Neural crest cell (in vitro differentiated cells): ENCODE measurements around the gene SRRM3. TPM values are rescaled to one million over a fixed set of nuclear protein-coding genes. Genes with fewer than 3 reads are reported as not detected.
"Not testable (repeated sequence)": the region's sequence is repeated elsewhere in the genome, so short reads cannot be mapped to it uniquely, and the experiment has no call there.

Source experiments
- DNase-seq: peaks from one replicate; pipeline ENCODE4 v3.0.0; 2021; ENCODE audit warnings: low read depth, mixed read lengths, low spot score
- H3K27ac Mint-ChIP-seq: one replicate; pipeline ENCODE4 v1.8.0; 2021; ENCODE audit warnings: mild to moderate bottlenecking, mixed read lengths; ENCODE audit not compliant: unreplicated experiment
- H3K27me3 Mint-ChIP-seq: 2 replicates; pipeline ENCODE4 v1.8.0; 2021; ENCODE audit warnings: low read depth, mild to moderate bottlenecking, mixed read lengths
- H3K36me3 Mint-ChIP-seq: 2 replicates; pipeline ENCODE4 v1.8.0; 2021; ENCODE audit warnings: low read depth, mild to moderate bottlenecking, mixed read lengths
- H3K4me1 Mint-ChIP-seq: 2 replicates; pipeline ENCODE4 v1.8.0; 2021; ENCODE audit warnings: mixed read lengths
- H3K4me3 Mint-ChIP-seq: one replicate; pipeline ENCODE4 v1.8.0; 2021; ENCODE audit warnings: mild to moderate bottlenecking, mixed read lengths
- H3K9me3 Mint-ChIP-seq: 2 replicates; pipeline ENCODE4 v1.8.0; 2021; ENCODE audit warnings: mixed read lengths
- total RNA-seq: library from RNA; stranded (reverse); gene quantifications from 2 replicates; pipeline ENCODE4 v1.2.1, GENCODE V29; 2021
- TF ChIP-seq, protein P1 (sequence below): fragments of 200-600 bp; sonication (generic); conservative IDR thresholded peaks from 2 replicates; pipeline ENCODE4 v1.5.0; 2021; ENCODE audit warnings: antibody characterized with exemption, mild to moderate bottlenecking

The SRRM3 gene
- total RNA-seq, 1 donor from 2014 or later, result 4.9 TPM

DNA sequence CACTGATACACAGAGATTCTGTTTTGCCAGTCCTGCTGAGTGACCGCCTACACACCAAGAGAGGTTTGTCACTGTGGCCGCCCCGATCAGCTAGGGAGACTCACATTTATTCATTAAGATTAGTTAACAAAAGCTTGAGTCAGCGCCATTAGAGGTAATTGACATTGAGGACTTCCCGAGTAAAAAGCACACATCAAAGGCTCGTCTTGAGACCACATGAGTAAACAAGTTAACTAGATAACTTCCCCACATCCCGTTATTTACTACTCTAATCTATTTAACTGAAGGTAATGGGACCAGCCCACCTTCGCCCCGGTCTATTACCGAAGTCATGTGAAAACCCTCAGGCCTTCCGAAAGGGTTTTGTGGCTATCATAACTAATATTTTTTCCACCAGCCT is 23.0 kb downstream of the SRRM3 start:
- Mint-ChIP-seq H3K9me3 (no peaks in the 10 kb centered on the region), H3K4me1 (peaks cover 11% of the 10 kb centered on the region), H3K27ac (no peak overlapping the region), H3K36me3 (no peaks in the 10 kb centered on the region), H3K27me3 (peaks cover 51% of the 10 kb centered on the region), H3K4me3 (no peak overlapping the region)
- TF ChIP-seq, protein P1, sequence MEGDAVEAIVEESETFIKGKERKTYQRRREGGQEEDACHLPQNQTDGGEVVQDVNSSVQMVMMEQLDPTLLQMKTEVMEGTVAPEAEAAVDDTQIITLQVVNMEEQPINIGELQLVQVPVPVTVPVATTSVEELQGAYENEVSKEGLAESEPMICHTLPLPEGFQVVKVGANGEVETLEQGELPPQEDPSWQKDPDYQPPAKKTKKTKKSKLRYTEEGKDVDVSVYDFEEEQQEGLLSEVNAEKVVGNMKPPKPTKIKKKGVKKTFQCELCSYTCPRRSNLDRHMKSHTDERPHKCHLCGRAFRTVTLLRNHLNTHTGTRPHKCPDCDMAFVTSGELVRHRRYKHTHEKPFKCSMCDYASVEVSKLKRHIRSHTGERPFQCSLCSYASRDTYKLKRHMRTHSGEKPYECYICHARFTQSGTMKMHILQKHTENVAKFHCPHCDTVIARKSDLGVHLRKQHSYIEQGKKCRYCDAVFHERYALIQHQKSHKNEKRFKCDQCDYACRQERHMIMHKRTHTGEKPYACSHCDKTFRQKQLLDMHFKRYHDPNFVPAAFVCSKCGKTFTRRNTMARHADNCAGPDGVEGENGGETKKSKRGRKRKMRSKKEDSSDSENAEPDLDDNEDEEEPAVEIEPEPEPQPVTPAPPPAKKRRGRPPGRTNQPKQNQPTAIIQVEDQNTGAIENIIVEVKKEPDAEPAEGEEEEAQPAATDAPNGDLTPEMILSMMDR, result no peak
- no peak for DNase-seq

DNA sequence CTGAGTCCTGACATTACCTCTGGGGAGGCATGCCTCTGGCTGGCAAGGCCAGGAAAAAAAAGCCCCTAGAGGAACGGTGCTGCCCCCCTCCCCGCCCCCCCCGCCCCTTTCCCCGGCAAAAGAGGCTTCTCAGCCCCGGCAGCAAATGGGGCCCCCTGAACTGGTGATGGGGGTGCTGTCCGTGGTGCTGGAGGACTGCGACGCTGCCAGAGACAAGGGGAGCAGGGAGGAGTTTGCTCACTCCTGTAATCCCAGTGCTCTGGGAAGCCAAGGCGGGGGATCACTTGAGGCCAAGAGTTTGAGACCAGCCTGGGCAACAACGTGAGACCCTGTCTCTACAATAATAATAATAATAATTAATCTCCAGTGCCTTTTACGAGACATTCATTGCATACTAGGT is 23.7 kb downstream of the SRRM3 start:
- TF ChIP-seq, protein P1, result no peak
- Mint-ChIP-seq H3K36me3 (no peaks in the 10 kb centered on the region), H3K27ac (no peak overlapping the region), H3K27me3 (peaks cover 51% of the 10 kb centered on the region), H3K9me3 (no peaks in the 10 kb centered on the region), H3K4me1 (peaks cover 11% of the 10 kb centered on the region), H3K4me3 (no peak overlapping the region)
- DNase-seq, result peak; percentile 56

DNA sequence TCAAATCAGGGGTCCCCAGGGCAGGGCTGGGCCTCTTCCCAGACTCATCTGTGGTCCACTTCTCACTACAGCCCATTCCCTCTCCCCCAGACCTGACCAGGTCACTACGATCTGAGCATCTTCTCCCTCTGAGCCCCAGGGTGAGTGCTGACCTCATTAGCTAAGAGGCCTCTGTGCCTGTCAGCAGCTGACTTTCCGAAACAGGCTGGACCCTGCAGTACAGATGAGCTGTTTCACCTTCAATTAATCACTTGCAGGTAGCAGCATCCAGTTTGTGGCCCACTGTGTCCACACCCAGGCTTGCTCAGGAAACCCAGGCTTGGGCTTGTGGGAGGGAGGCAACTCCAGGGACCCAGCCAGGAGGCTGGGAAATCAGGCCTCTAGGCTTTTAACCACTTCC is 24.3 kb downstream of the SRRM3 start:
- no peaks in the 10 kb centered on the region for H3K36me3 Mint-ChIP-seq
- no peak overlapping the region for H3K4me3 Mint-ChIP-seq
- DNase-seq, result no peak
- H3K4me1 Mint-ChIP-seq, result peaks cover 11% of the 10 kb centered on the region
- TF ChIP-seq, protein P1, result no peak
- no peaks in the 10 kb centered on the region for H3K9me3 Mint-ChIP-seq
- H3K27ac Mint-ChIP-seq, result no peak overlapping the region
- H3K27me3 Mint-ChIP-seq, result peaks cover 55% of the 10 kb centered on the region

DNA sequence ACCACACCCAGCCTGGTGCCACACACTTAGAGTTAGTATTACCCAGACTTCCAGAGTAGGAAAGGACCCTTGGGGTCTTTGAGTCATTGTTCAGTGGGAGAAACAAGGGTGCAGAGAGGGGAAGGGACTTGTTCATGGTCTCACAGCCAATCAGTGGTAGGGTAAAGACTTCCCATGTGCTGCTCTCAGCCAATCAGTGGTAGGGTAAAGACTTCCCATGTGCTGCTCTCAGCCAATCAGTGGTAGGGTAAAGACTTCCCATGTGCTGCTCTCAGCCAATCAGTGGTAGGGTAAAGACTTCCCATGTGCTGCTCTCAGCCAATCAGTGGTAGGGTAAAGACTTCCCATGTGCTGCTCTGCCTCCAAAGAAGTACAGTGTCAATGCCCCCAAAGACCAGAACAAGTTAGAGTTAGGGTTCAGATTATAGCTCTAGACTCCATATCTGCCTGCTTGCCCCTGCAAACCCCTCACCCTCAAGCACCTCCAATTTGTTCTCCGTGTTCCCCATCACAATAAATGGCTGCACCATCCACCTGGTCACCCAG is 25.3 kb downstream of the SRRM3 start:
- H3K36me3 Mint-ChIP-seq, H3K27ac Mint-ChIP-seq, H3K4me3 Mint-ChIP-seq, H3K9me3 Mint-ChIP-seq, DNase-seq: not testable (repeated sequence)
- peaks cover 59% of the 10 kb centered on the region for H3K27me3 Mint-ChIP-seq
- peaks cover 11% of the 10 kb centered on the region for H3K4me1 Mint-ChIP-seq

DNA sequence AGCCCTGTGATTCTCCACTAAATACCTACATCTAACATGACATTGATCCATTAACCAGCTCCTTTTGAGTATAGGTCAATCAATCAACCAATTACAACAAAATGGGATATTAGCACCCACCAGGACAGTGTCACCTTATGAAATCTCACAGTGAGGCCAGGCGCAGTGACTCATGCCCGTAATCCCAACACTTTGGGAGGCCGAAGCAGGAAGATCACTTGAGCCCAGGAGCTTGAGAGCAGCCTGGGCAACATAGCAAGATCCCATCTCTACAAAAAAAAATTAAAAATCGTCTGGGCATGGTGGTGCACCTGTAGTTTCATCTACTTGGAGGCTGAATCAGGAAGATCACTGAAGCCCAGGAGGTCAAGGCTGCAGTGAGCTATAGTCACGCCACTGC is 28.5 kb downstream of the SRRM3 start:
- no peaks in the 10 kb centered on the region for H3K36me3 Mint-ChIP-seq
- H3K27ac Mint-ChIP-seq, result no peak overlapping the region
- H3K27me3 Mint-ChIP-seq, result peaks cover 53% of the 10 kb centered on the region
- no peak for DNase-seq
- no peak overlapping the region for H3K4me3 Mint-ChIP-seq
- H3K9me3 Mint-ChIP-seq, result no peaks in the 10 kb centered on the region
- H3K4me1 Mint-ChIP-seq, result peaks cover 32% of the 10 kb centered on the region
- TF ChIP-seq, protein P1, result no peak

DNA sequence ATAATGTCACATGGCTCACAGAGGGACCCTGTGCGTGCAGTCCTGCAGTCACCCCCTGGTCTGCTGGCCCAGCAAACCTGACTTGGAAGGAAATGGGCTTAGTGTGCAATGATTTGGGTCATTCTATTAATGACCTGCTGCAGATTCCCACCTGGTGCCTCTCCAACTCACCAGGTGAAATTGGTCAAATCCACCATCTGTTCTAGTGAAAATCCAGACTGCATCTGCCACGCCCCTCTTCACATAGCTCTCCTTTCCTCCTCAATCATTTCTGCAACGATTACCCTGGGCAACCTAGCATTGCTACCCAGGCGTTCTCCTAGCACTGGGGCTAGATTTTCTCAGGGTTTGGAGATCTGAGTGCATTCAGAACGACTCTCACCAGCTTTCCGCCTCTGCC is 29.4 kb downstream of the SRRM3 start:
- TF ChIP-seq, protein P1, result no peak
- Mint-ChIP-seq H3K9me3 (no peaks in the 10 kb centered on the region), H3K36me3 (no peaks in the 10 kb centered on the region), H3K4me1 (peaks cover 35% of the 10 kb centered on the region), H3K27ac (no peak overlapping the region), H3K4me3 (no peak overlapping the region), H3K27me3 (peaks cover 49% of the 10 kb centered on the region)
- DNase-seq, result no peak
